HFF-Myc (cell line): Measurements from ENCODE around the gene CEACAM7.

Experiments
- DNase-seq: peaks from one replicate; pipeline ENCODE4 v3.0.0-alpha.2; 2011; ENCODE audit warnings: low read depth; ENCODE audit errors: extremely low read depth
- H3K4me3 ChIP-seq: replicated peaks from 2 replicates; pipeline ENCODE4 v1.5.1; 2011; ENCODE audit warnings: low read depth, mild to moderate bottlenecking, control low read depth, low read length
- CTCF ChIP-seq: IDR thresholded peaks from 2 replicates; pipeline ENCODE4 v1.5.1; 2012; ENCODE audit warnings: mild to moderate bottlenecking, low read depth, low read length, control low read depth; ENCODE audit errors: missing control alignments

Gene CEACAM7

GRCh38 chr19:41688687-41689086 is 617 bp upstream of the CEACAM7 start:
- no peak for DNase-seq
- TF ChIP-seq CTCF: no peak
- H3K4me3 ChIP-seq: no peak overlapping the region

GRCh38 chr19:41687419-41687818 is 651 bp downstream of the CEACAM7 start:
- DNase-seq: no peak

GRCh38 chr19:41682437-41682836 is 5.6 kb downstream of the CEACAM7 start:
- no peak for TF ChIP-seq CTCF

More at GRCh38 chr19:41687419-41687818, 651 bp downstream of the CEACAM7 start:
- H3K4me3 ChIP-seq: no peak overlapping the region
- no peak for TF ChIP-seq CTCF

GRCh38 chr19:41671486-41671885 is 16.6 kb downstream of the CEACAM7 start:
- DNase-seq: no peak
- no peak for TF ChIP-seq CTCF
- H3K4me3 ChIP-seq: no peak overlapping the region

More at GRCh38 chr19:41682437-41682836, 5.6 kb downstream of the CEACAM7 start:
- no peak overlapping the region for H3K4me3 ChIP-seq
- no peak for DNase-seq

- H3K4me3 ChIP-seq: no peak overlapping the region
- no peak for TF ChIP-seq CTCF
- no peak for DNase-seq
Observed at GRCh38 chr19:41670755-41671154, 17.3 kb downstream of the CEACAM7 start.

- no peak overlapping the region for H3K4me3 ChIP-seq
- no peak for TF ChIP-seq CTCF
- DNase-seq: no peak
Observed at GRCh38 chr19:41668315-41668714, 19.8 kb downstream of the CEACAM7 start.

GRCh38 chr19:41666075-41666474 is 22.0 kb downstream of the CEACAM7 start:
- no peak overlapping the region for H3K4me3 ChIP-seq
- TF ChIP-seq CTCF: no peak
- DNase-seq: no peak
